GM12878 (cell line): ENCODE results near the gene UBE2O.

Source experiments
- ELK1 ChIP-seq: IDR thresholded peaks from 2 replicates; pipeline ENCODE4 v1.6.1; 2012; ENCODE audit warnings: low read depth, low read length, improper control_type of control experiment
- ESRRA ChIP-seq: IDR thresholded peaks from 2 replicates; pipeline ENCODE4 v1.6.1; 2012; ENCODE audit warnings: mild to moderate bottlenecking, low read length, improper control_type of control experiment
- EZH2 ChIP-seq: IDR thresholded peaks from 2 replicates; pipeline ENCODE4 v1.6.1; 2012; ENCODE audit warnings: low read depth, mild to moderate bottlenecking, control low read depth, inconsistent platforms, low read length, borderline replicate concordance; ENCODE audit not compliant: control insufficient read depth
- FOXK2 ChIP-seq: fragments of 450-650 bp; IDR thresholded peaks from 2 replicates; pipeline ENCODE4 v1.6.1; 2017; ENCODE audit warnings: mild to moderate bottlenecking, moderate library complexity
- MYC ChIP-seq: IDR thresholded peaks from 2 replicates; pipeline ENCODE4 v1.6.1; 2011; ENCODE audit warnings: mild to moderate bottlenecking, low read length, moderate library complexity, inconsistent platforms; ENCODE audit not compliant: insufficient read depth, insufficient replicate concordance, insufficient read length, severe bottlenecking
- POLR2AphosphoS2 ChIP-seq: IDR thresholded peaks from 2 replicates; pipeline ENCODE4 v1.6.1; 2011; ENCODE audit warnings: low read depth, mild to moderate bottlenecking, low read length, improper control_type of control experiment, moderate library complexity
- POLR2AphosphoS5 ChIP-seq: IDR thresholded peaks from 2 replicates; pipeline ENCODE4 v1.6.1; 2011; ENCODE audit warnings: mild to moderate bottlenecking, low read length, inconsistent platforms
- SMC3 ChIP-seq: IDR thresholded peaks from 2 replicates; pipeline ENCODE4 v1.6.1; 2011; ENCODE audit warnings: low read length, improper control_type of control experiment, borderline replicate concordance
- SP1 ChIP-seq: IDR thresholded peaks from one replicate; pipeline ENCODE4 v1.6.1; 2011; ENCODE audit warnings: low read depth, low read length
- YY1 ChIP-seq: IDR thresholded peaks from 2 replicates; pipeline ENCODE4 v1.6.1; 2011; ENCODE audit warnings: low read depth, mild to moderate bottlenecking, low read length
- ZBTB33 ChIP-seq: fragments of 450-650 bp; IDR thresholded peaks from 2 replicates; pipeline ENCODE4 v1.6.1; 2017; ENCODE audit warnings: mild to moderate bottlenecking
- ZNF24 ChIP-seq: fragments of 450-650 bp; IDR thresholded peaks from 2 replicates; pipeline ENCODE4 v1.6.1; 2017; ENCODE audit warnings: antibody characterized with exemption, mild to moderate bottlenecking
- TF ChIP-seq, protein P1 (sequence below), 3 experiments: IDR thresholded peaks in 2 of 3; conservative IDR thresholded peaks in 1 of 3; 2 replicates each; pipeline ENCODE4 v1.5.1; 2011; ENCODE audit warnings: low read depth in 3 of 3, low read length in 3 of 3, mild to moderate bottlenecking in 3 of 3, control low read depth in 2 of 3, moderate library complexity in 2 of 3, inconsistent platforms in 1 of 3, mixed read lengths in 1 of 3; ENCODE audit not compliant: control insufficient read depth in 2 of 3, insufficient read depth in 1 of 3; ENCODE audit errors: extremely low read depth in 1 of 3
- TF ChIP-seq, protein P2 (sequence below): IDR thresholded peaks from 2 replicates; pipeline ENCODE4 v1.6.1; 2012; ENCODE audit warnings: mild to moderate bottlenecking, low read depth, low read length

DNA sequence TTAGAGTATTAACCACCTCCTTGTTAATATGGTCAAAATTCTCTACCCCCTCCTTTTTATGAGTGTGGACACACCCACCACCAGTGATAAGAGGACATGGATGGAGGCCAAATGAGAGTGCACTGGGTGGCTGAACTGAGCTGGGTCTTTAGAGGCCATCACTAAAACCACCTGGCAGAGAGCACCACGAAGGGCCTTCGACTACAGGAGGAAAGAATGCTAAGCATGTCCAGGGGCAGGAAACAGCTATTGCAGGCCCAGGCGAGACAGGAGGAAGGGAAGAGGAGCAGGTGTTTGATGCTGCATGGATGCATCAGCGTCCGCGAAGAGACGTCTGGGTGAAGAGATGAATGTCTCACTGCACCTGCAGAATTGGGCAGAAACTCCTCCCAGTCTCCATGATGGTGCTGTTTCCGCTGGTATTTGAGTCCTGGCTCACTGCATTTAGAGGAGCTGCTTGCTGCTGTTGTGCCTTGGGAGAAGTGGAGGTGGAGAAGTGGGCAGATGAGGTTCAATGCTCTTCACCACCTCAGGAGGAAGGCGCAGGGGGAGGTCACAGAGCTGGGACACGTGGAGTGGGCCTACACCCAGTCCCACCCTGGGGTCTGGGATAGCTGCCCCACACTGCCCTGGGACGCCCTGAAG lies 35.3 kb downstream of the UBE2O start:
- TF ChIP-seq SMC3 (no peak), ZNF24 (no peak), EZH2 (no peak), POLR2AphosphoS2 (no peak), ESRRA (no peak), FOXK2 (no peak), MYC (no peak), SP1 (no peak), ZBTB33 (no peak), ELK1 (no peak), POLR2AphosphoS5 (no peak), YY1 (no peak)
- TF ChIP-seq, protein P1, sequence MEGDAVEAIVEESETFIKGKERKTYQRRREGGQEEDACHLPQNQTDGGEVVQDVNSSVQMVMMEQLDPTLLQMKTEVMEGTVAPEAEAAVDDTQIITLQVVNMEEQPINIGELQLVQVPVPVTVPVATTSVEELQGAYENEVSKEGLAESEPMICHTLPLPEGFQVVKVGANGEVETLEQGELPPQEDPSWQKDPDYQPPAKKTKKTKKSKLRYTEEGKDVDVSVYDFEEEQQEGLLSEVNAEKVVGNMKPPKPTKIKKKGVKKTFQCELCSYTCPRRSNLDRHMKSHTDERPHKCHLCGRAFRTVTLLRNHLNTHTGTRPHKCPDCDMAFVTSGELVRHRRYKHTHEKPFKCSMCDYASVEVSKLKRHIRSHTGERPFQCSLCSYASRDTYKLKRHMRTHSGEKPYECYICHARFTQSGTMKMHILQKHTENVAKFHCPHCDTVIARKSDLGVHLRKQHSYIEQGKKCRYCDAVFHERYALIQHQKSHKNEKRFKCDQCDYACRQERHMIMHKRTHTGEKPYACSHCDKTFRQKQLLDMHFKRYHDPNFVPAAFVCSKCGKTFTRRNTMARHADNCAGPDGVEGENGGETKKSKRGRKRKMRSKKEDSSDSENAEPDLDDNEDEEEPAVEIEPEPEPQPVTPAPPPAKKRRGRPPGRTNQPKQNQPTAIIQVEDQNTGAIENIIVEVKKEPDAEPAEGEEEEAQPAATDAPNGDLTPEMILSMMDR (IDR thresholded peaks at IDR 0.05 in 2 of 3, conservative IDR thresholded peaks at IDR 0.05 in 1 of 3; ENCODE audit: control insufficient read depth in 2 of 3, extremely low read depth in 1 of 3, insufficient read depth in 1 of 3, low read depth in 3 of 3, low read length in 3 of 3): no peak
- TF ChIP-seq, protein P2, sequence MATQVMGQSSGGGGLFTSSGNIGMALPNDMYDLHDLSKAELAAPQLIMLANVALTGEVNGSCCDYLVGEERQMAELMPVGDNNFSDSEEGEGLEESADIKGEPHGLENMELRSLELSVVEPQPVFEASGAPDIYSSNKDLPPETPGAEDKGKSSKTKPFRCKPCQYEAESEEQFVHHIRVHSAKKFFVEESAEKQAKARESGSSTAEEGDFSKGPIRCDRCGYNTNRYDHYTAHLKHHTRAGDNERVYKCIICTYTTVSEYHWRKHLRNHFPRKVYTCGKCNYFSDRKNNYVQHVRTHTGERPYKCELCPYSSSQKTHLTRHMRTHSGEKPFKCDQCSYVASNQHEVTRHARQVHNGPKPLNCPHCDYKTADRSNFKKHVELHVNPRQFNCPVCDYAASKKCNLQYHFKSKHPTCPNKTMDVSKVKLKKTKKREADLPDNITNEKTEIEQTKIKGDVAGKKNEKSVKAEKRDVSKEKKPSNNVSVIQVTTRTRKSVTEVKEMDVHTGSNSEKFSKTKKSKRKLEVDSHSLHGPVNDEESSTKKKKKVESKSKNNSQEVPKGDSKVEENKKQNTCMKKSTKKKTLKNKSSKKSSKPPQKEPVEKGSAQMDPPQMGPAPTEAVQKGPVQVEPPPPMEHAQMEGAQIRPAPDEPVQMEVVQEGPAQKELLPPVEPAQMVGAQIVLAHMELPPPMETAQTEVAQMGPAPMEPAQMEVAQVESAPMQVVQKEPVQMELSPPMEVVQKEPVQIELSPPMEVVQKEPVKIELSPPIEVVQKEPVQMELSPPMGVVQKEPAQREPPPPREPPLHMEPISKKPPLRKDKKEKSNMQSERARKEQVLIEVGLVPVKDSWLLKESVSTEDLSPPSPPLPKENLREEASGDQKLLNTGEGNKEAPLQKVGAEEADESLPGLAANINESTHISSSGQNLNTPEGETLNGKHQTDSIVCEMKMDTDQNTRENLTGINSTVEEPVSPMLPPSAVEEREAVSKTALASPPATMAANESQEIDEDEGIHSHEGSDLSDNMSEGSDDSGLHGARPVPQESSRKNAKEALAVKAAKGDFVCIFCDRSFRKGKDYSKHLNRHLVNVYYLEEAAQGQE: no peak
